ENCODE data around the gene PKP1.
A peak's percentile ranks its signal among the peaks of the same experiment; 100 is the strongest.
"Not testable (repeated sequence)": the region's sequence is repeated elsewhere in the genome, so short reads cannot be mapped to it uniquely, and the experiment has no call there.

The PKP1 gene

GRCh38 chr1:201252944-201253371 is 30.3 kb upstream of the PKP1 start:
- Histone ChIP-seq H3K27me3 (no peaks in the 10 kb centered on the region), H3K4me3 (no peak overlapping the region), H3K4me2 (no peak overlapping the region), H3K27ac (peak overlapping the region; percentile 3; the same call in 1 of the 2 replicates), H4K20me1 (no peaks in the 10 kb centered on the region), H3K9ac (no peak overlapping the region), H3K36me3 (no peaks in the 10 kb centered on the region), H3K9me3 (no peaks in the 10 kb centered on the region), H3K4me1 (peaks cover 9% of the 10 kb centered on the region)
- TF ChIP-seq Cebpa-rat (IDR thresholded peaks at IDR 0.05): no peak

- H3K27ac ChIP-seq: peak overlapping the region; percentile 3; the same call in 1 of the 2 replicates
- peaks cover 9% of the 10 kb centered on the region for H3K4me1 ChIP-seq
- no peaks in the 10 kb centered on the region for H3K36me3 ChIP-seq
- H3K4me2 ChIP-seq: no peak overlapping the region
- no peak overlapping the region for H3K4me3 ChIP-seq
- no peaks in the 10 kb centered on the region for H3K27me3 ChIP-seq
- no peak overlapping the region for H3K9ac ChIP-seq
- H4K20me1 ChIP-seq: no peaks in the 10 kb centered on the region
- no peaks in the 10 kb centered on the region for H3K9me3 ChIP-seq
- no peak for TF ChIP-seq Cebpa-rat (IDR thresholded peaks at IDR 0.05)
Observed at GRCh38 chr1:201253411-201253810, 29.9 kb upstream of the PKP1 start.

DNA sequence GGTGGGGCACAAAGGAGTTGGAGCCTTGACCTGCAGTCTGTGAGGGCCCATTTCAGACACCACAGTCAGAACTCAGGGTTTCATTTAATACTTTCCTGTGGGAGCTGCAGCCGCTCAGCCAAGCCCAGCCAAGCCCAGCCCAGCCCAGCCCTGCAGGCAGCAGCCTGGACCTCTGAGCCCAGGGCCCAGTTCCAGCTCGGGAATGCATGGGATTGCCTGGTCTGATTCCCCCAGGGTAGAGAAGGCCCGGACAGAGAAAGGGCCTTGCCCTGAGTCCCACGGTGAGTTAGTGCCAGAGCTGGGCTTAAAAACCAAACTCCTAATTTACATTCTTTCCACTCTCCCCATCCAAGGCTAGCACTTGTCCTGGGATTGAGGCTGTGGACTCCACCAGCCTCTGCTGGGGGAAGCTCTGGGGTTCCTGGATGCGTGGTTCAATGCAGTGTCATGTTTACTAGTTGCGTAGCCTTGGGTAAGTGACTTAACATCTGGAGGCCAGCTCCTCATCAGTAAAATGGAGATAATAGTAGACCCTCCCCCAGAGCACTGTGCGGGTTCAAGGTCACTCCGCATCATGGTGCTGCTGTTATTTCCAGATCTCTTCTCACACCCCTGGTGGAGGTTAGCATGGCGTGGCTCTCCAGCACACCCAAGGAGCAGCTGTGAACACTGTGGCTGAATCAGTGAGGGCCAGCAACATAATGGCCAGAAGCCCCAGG is 29.2 kb upstream of the PKP1 start:
- no peak for TF ChIP-seq Cebpa-rat (IDR thresholded peaks at IDR 0.05)
- Histone ChIP-seq H3K27me3 (no peaks in the 10 kb centered on the region), H3K9me3 (no peaks in the 10 kb centered on the region), H4K20me1 (no peaks in the 10 kb centered on the region), H3K4me1 (peaks cover 9% of the 10 kb centered on the region), H3K27ac (0 out of 2 replicates have a peak overlapping the region, but pooled peaks have one; percentile 3), H3K36me3 (no peaks in the 10 kb centered on the region), H3K9ac (no peak overlapping the region), H3K4me3 (no peak overlapping the region), H3K4me2 (0 out of 2 replicates have a peak overlapping the region, but pooled peaks have one; percentile 32)

DNA sequence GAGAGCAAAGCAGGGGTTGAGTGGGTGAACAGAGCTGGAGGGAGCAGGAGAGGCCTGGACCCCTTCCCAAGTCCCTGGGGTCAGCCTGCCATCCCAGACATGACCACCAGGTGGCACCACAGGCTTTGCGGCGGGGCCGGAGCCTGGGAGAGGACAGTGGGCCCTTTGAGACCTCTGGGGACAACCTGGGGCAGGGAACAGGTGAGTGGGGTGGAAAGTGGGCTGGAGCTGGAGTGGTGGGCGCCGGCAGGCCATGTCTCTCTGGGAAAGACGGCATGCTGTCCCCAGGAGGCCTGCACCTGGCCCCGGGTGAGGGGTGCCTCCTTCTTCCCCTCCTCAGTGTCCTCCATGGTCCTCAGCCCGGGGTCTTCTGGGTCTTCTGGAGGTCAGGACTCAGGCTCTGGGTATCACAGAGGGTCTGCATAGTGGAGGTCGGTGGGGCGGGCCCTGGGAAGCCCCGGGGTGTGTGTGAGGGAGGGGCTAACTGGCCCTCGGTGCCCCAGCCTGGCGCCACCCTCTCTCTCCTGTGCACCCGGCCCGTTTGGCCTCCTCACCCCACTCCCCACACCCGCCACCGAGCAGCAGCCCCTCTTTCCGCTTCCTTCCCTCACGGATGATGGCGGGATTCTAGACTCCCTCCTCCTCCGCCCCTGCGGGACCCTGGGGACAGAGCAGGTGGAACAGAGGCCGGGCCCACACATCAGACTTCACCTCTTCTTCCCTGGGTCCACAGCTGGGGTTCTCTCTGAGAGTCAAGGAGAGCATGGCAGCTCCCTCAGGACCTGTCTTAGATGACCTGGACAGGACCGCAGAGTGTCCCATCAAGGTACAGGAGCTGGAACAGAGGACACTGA is 28.5 kb upstream of the PKP1 start:
- Histone ChIP-seq H3K4me1 (peaks cover 9% of the 10 kb centered on the region), H3K27ac (0 out of 2 replicates have a peak overlapping the region, but pooled peaks have one; percentile 41), H4K20me1 (no peaks in the 10 kb centered on the region), H3K9ac (no peak overlapping the region), H3K4me3 (no peak overlapping the region), H3K9me3 (no peaks in the 10 kb centered on the region), H3K4me2 (peak overlapping the region; percentile 32; the same call in 1 of the 2 replicates), H3K27me3 (peaks cover 4% of the 10 kb centered on the region), H3K36me3 (no peaks in the 10 kb centered on the region)
- no peak for TF ChIP-seq Cebpa-rat (IDR thresholded peaks at IDR 0.05)

- no peaks in the 10 kb centered on the region for H3K36me3 ChIP-seq
- H3K27ac ChIP-seq: no peak overlapping the region
- no peak overlapping the region for H3K9ac ChIP-seq
- H3K4me2 ChIP-seq: no peak overlapping the region; the same call in 1 of the 2 replicates
- no peak for TF ChIP-seq Cebpa-rat (IDR thresholded peaks at IDR 0.05)
- H3K9me3 ChIP-seq: no peaks in the 10 kb centered on the region
- no peaks in the 10 kb centered on the region for H4K20me1 ChIP-seq
- peaks cover 9% of the 10 kb centered on the region for H3K4me1 ChIP-seq
- peaks cover 7% of the 10 kb centered on the region for H3K27me3 ChIP-seq
- H3K4me3 ChIP-seq: no peak overlapping the region
Observed at GRCh38 chr1:201255479-201256362, 27.6 kb upstream of the PKP1 start.

- H3K4me1 ChIP-seq, H3K4me2 ChIP-seq, H3K36me3 ChIP-seq, H3K27me3 ChIP-seq, H3K9ac ChIP-seq, H4K20me1 ChIP-seq, H3K4me3 ChIP-seq, H3K27ac ChIP-seq, H3K9me3 ChIP-seq: not testable (repeated sequence)
Observed at GRCh38 chr1:201258132-201258531, 25.2 kb upstream of the PKP1 start.

GRCh38 chr1:201258763-201259230 is 24.5 kb upstream of the PKP1 start:
- Histone ChIP-seq H3K4me1 (peaks cover 9% of the 10 kb centered on the region), H3K9ac (no peak overlapping the region), H3K9me3 (no peaks in the 10 kb centered on the region), H3K36me3 (no peaks in the 10 kb centered on the region), H3K27me3 (peaks cover 7% of the 10 kb centered on the region), H3K4me3 (no peak overlapping the region), H3K27ac (no peak overlapping the region), H3K4me2 (no peak overlapping the region), H4K20me1 (no peaks in the 10 kb centered on the region)
- no peak for TF ChIP-seq Cebpa-rat (IDR thresholded peaks at IDR 0.05)

GRCh38 chr1:201259476-201260235 is 23.6 kb upstream of the PKP1 start:
- H3K27me3 ChIP-seq: peaks cover 7% of the 10 kb centered on the region
- no peak for TF ChIP-seq Cebpa-rat (IDR thresholded peaks at IDR 0.05)
- no peak overlapping the region for H3K27ac ChIP-seq
- no peak overlapping the region for H3K9ac ChIP-seq
- H3K4me1 ChIP-seq: peaks cover 7% of the 10 kb centered on the region
- no peaks in the 10 kb centered on the region for H3K9me3 ChIP-seq
- H3K4me3 ChIP-seq: no peak overlapping the region
- peak overlapping the region; percentile 17; the same call in 1 of the 2 replicates for H3K4me2 ChIP-seq
- H4K20me1 ChIP-seq: no peaks in the 10 kb centered on the region
- H3K36me3 ChIP-seq: no peaks in the 10 kb centered on the region

DNA sequence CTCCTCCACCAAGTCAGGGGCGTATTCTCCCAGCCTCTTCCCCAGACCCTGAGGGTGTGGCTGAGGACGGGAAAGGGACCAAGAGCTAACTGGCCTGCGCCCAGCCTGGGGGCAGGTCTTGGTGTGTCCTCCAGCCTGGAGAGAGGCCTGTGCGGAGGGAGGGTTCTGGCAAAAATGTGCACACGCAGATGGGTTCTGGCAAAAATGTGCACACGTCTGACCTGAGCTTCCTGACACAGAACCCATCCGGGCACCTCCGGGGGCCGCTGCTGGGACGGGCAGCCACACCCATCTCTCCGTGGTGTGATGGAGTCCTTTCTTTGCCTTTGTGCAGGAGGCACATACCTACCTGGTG is 23.1 kb upstream of the PKP1 start:
- H4K20me1 ChIP-seq: no peaks in the 10 kb centered on the region
- peaks cover 1% of the 10 kb centered on the region for H3K4me1 ChIP-seq
- no peaks in the 10 kb centered on the region for H3K36me3 ChIP-seq
- H3K27me3 ChIP-seq: peaks cover 7% of the 10 kb centered on the region
- H3K9ac ChIP-seq: no peak overlapping the region
- H3K4me3 ChIP-seq: no peak overlapping the region
- no peak for TF ChIP-seq Cebpa-rat (IDR thresholded peaks at IDR 0.05)
- no peak overlapping the region for H3K27ac ChIP-seq
- H3K9me3 ChIP-seq: no peaks in the 10 kb centered on the region
- peak overlapping the region; percentile 17; the same call in 1 of the 2 replicates for H3K4me2 ChIP-seq

Measured in BLaER1 (cell line).